NB4 (cell line): ENCODE results near the gene CHRNB2.

ENCODE experiments used
- CTCF ChIP-seq: IDR thresholded peaks from one replicate; pipeline ENCODE4 v1.5.1; 2012; ENCODE audit warnings: low read depth, low read length
- MAX ChIP-seq: IDR thresholded peaks from 2 replicates; pipeline ENCODE4 v1.6.1; 2011; ENCODE audit warnings: low read depth, low read length
- MYC ChIP-seq: IDR thresholded peaks from 2 replicates; pipeline ENCODE4 v1.6.1; 2011; ENCODE audit warnings: low read depth, low read length

GRCh38 chr1:154609398-154610380 is 42.1 kb downstream of the CHRNB2 start:
- TF ChIP-seq CTCF, result no peak
- no peak for TF ChIP-seq MYC
- no peak for TF ChIP-seq MAX
